HG03439 (cell line): Measurements from ENCODE around the gene SMIM28.
"Not testable (repeated sequence)": the region's sequence is repeated elsewhere in the genome, so short reads cannot be mapped to it uniquely, and the experiment has no call there.

Experiments used
- ATAC-seq: cut with Tn5 transposase; IDR thresholded peaks from one replicate; pipeline ENCODE4 v1.9.1; 2021; ENCODE audit warnings: mild to moderate bottlenecking, moderate library complexity; ENCODE audit not compliant: unreplicated experiment

SMIM28 gene

GRCh38 chr6:138403801-138404665 lies 26.3 kb downstream of the SMIM28 start, which contains the start of gene HEBP2:
Gene HEBP2 (plus strand): TSS chr6:138404223. CDS start chr6:138404496, 273 bp downstream.
- peak; percentile 92 for ATAC-seq

GRCh38 chr6:138404666-138405337 lies 27.1 kb downstream of the SMIM28 start:
- ATAC-seq: no peak

GRCh38 chr6:138405816-138406413 lies 28.2 kb downstream of the SMIM28 start:
- no peak for ATAC-seq

GRCh38 chr6:138406443-138406842 lies 28.7 kb downstream of the SMIM28 start:
- no peak for ATAC-seq

GRCh38 chr6:138410048-138410735 lies 32.5 kb downstream of the SMIM28 start:
- no peak for ATAC-seq

GRCh38 chr6:138410972-138411880 lies 33.5 kb downstream of the SMIM28 start:
- peak; percentile 39 for ATAC-seq

GRCh38 chr6:138415125-138415524 lies 37.4 kb downstream of the SMIM28 start:
- ATAC-seq: no peak

- no peak for ATAC-seq
Measured at GRCh38 chr6:138416206-138416605, 38.5 kb downstream of the SMIM28 start.

GRCh38 chr6:138417493-138418117 lies 39.9 kb downstream of the SMIM28 start:
- no peak for ATAC-seq

- no peak for ATAC-seq
Measured at GRCh38 chr6:138418118-138418742, 40.5 kb downstream of the SMIM28 start.

GRCh38 chr6:138419766-138420165 lies 42.1 kb downstream of the SMIM28 start:
- no peak for ATAC-seq

- no peak for ATAC-seq
Measured at GRCh38 chr6:138420356-138420755, 42.7 kb downstream of the SMIM28 start.

- ATAC-seq: no peak
Measured at GRCh38 chr6:138421089-138421488, 43.4 kb downstream of the SMIM28 start.

- no peak for ATAC-seq
Measured at GRCh38 chr6:138421608-138422007, 43.9 kb downstream of the SMIM28 start.

- no peak for ATAC-seq
Measured at GRCh38 chr6:138422861-138423260, 45.2 kb downstream of the SMIM28 start.

GRCh38 chr6:138424004-138424904 lies 46.5 kb downstream of the SMIM28 start:
- no peak for ATAC-seq

GRCh38 chr6:138425256-138425655 lies 47.6 kb downstream of the SMIM28 start:
- ATAC-seq: not testable (repeated sequence)

- ATAC-seq: no peak
Measured at GRCh38 chr6:138426500-138427123, 48.9 kb downstream of the SMIM28 start.
